B cell (primary cell): ENCODE measurements around the gene DCLK1. TPM values are rescaled to one million over a fixed set of nuclear protein-coding genes. Genes with fewer than 3 reads are reported as not detected.

Experiments used
- ATAC-seq: fragments of 200-7000 bp; cut with Tn5 transposase; one replicate; pipeline ENCODE4 v1.10.0; 2021; ENCODE audit warnings: low read depth, mild to moderate bottlenecking, moderate number of reproducible peaks, moderate library complexity
- CTCF ChIA-PET: fragments of 350-600 bp; sonication (Branson Sonifier 250); formaldehyde crosslinking; loops from one replicate; lab custom pipeline; 2021; ENCODE audit warnings: antibody characterized with exemption, inconsistent platforms; lab: Charles Lee
- POLR2A ChIA-PET: fragments of 350-600 bp; sonication (Branson Sonifier 250); formaldehyde crosslinking; loops from one replicate; lab custom pipeline; 2021; ENCODE audit warnings: antibody characterized with exemption; lab: Charles Lee
- DNase-seq: peaks from one replicate; pipeline ENCODE4 v3.0.0; 2013
- H2AFZ ChIP-seq: 2 replicates; pipeline ENCODE4 v1.6.1; 2012; ENCODE audit warnings: mild to moderate bottlenecking, low read depth, low read length; ENCODE audit not compliant: insufficient read depth, poor library complexity, severe bottlenecking
- H3K27ac ChIP-seq, 2 donors: 1 replicate in 1 of 2; 2 replicates in 1 of 2; pipeline ENCODE4 v1.5.1; 2012 to 2013; ENCODE audit warnings: low read length in 2 of 2, mild to moderate bottlenecking in 2 of 2, moderate library complexity in 1 of 2
- H3K27me3 ChIP-seq, 4 experiments: fragments of 200-600 bp in 1 of 4; sonication (generic) in 1 of 4; replicated peaks in 1 of 4; 1 replicate in 2 of 4; 2 replicates in 2 of 4; pipeline versions ENCODE4 v1.6.1 to v1.7.0; 2013 to 2016; ENCODE audit warnings: low read length in 3 of 4, mild to moderate bottlenecking in 2 of 4, mixed read lengths in 1 of 4, moderate library complexity in 1 of 4; ENCODE audit not compliant: insufficient read depth in 4 of 4, control insufficient read depth in 3 of 4; ENCODE audit errors: control extremely low read depth in 1 of 4
- H3K36me3 ChIP-seq, 2 experiments: replicated peaks in 1 of 2; 1 replicate in 1 of 2; 2 replicates in 1 of 2; pipeline versions ENCODE4 v1.6.1 to v1.7.1; 2013; ENCODE audit warnings: low read length in 1 of 2; ENCODE audit not compliant: insufficient read depth in 2 of 2, control insufficient read depth in 1 of 2; ENCODE audit errors: control extremely low read depth in 1 of 2, extremely low read depth in 1 of 2
- H3K4me1 ChIP-seq, 2 donors: fragments of 200-600 bp in 1 of 2; sonication (generic) in 1 of 2; 1 replicate in 1 of 2; 2 replicates in 1 of 2; pipeline versions ENCODE4 v1.5.1 to v1.6.1; 2013 to 2017; ENCODE audit warnings: low read length in 2 of 2; ENCODE audit not compliant: control insufficient read depth in 2 of 2, insufficient read depth in 2 of 2
- H3K4me2 ChIP-seq: replicated peaks from 2 replicates; pipeline ENCODE3; 2012; ENCODE audit warnings: mild to moderate bottlenecking, low read depth, low read length; ENCODE audit not compliant: poor library complexity, severe bottlenecking
- H3K4me3 ChIP-seq, 5 experiments: fragments of 200-600 bp in 1 of 5; sonication (generic) in 1 of 5; 1 replicate in 3 of 5; 2 replicates in 2 of 5; pipeline versions ENCODE4 v1.5.1 to v1.7.0; 2011 to 2016; ENCODE audit warnings: low read length in 4 of 5, mild to moderate bottlenecking in 4 of 5, low read depth in 2 of 5, control low read depth in 1 of 5, moderate library complexity in 1 of 5; ENCODE audit not compliant: insufficient read depth in 1 of 5; ENCODE audit errors: control extremely low read depth in 1 of 5, extremely low read depth in 1 of 5
- H3K79me2 ChIP-seq: fragments of 200-600 bp; sonication (generic); one replicate; pipeline ENCODE4 v1.6.0; 2016; ENCODE audit warnings: low read length; ENCODE audit not compliant: control insufficient read depth, insufficient read depth
- H3K9ac ChIP-seq: fragments of 200-600 bp; sonication (generic); 2 replicates; pipeline ENCODE4 v1.6.1; 2017; ENCODE audit warnings: mild to moderate bottlenecking, low read length, moderate library complexity
- H3K9me3 ChIP-seq, 3 donors: one replicate each; pipeline versions ENCODE4 v1.6.1 to v1.7.1; 2013; ENCODE audit warnings: low read length in 2 of 3; ENCODE audit not compliant: control insufficient read depth in 2 of 3, insufficient read depth in 1 of 3; ENCODE audit errors: control extremely low read depth in 1 of 3
- H4K20me1 ChIP-seq: 2 replicates; pipeline ENCODE4 v1.6.0; 2012; ENCODE audit warnings: mild to moderate bottlenecking, low read length; ENCODE audit not compliant: insufficient read depth, control insufficient read depth, poor library complexity, severe bottlenecking
- H3K27ac Mint-ChIP-seq: one replicate; pipeline ENCODE4 v1.8.0; 2021; ENCODE audit warnings: mixed read lengths
- H3K27me3 Mint-ChIP-seq: one replicate; pipeline ENCODE4 v1.8.0; 2021; ENCODE audit warnings: mixed read lengths
- H3K4me1 Mint-ChIP-seq: one replicate; pipeline ENCODE4 v1.8.0; 2021; ENCODE audit warnings: mixed read lengths
- H3K4me3 Mint-ChIP-seq: one replicate; pipeline ENCODE4 v1.8.0; 2021; ENCODE audit warnings: mixed read lengths
- H3K9me3 Mint-ChIP-seq: one replicate; pipeline ENCODE4 v1.8.0; 2022; ENCODE audit warnings: mixed read lengths; ENCODE audit not compliant: insufficient read depth
- CTCF ChIP-seq: fragments of 200-600 bp; IDR thresholded peaks from one replicate; pipeline ENCODE4 v1.8.0; 2022; ENCODE audit warnings: antibody characterized with exemption, mild to moderate bottlenecking
- EZH2 ChIP-seq: IDR thresholded peaks from 2 replicates; pipeline ENCODE4 v1.6.1; 2012; ENCODE audit warnings: borderline replicate concordance, low read depth, mild to moderate bottlenecking, moderate library complexity, low read length; ENCODE audit not compliant: insufficient read depth, poor library complexity, severe bottlenecking
- whole genome bisulfite sequencing: methylation state at CpG from one replicate; pipeline ENCODE4 v1.1.5; 2013; ENCODE audit warnings: missing lambda C conversion rate; ENCODE audit not compliant: insufficient coverage; 5-methylcytosine and 5-hydroxymethylcytosine counted together
- intact Hi-C: fragments of 100-400 bp; cut with micrococcal nuclease; formaldehyde crosslinking; loops from one replicate; pipeline ENCODE4 v1.10.0; 2022
- polyA plus RNA-seq: library from polyadenylated mRNA; depleted of rRNA; stranded (reverse); fragments of >200 nt; gene quantifications from 2 replicates; pipeline ENCODE4 v1.2.3, GENCODE V29; 2012
- total RNA-seq, 2 donors: library from RNA; stranded (reverse); fragments of 120-200 nt in 1 of 2; gene quantifications; 1 replicate in 1 of 2; 2 replicates in 1 of 2; pipeline versions ENCODE4 v1.2.3 to v1.2.4, GENCODE V29; 2013 to 2022

The DCLK1 gene
- total and polyA plus RNA-seq, 2 donors (not counting 1 experiment from before 2014, with no cell fraction given), result not detected

GRCh38 chr13:35736876-35737275, 394.3 kb downstream of the DCLK1 start:
- Histone ChIP-seq H3K27me3 (no peaks in the 10 kb centered on the region), H3K4me3 (no peak overlapping the region), H3K9ac (no peak overlapping the region), H3K4me1 (no peaks in the 10 kb centered on the region), H3K27ac (no peak overlapping the region), H3K9me3 (peaks cover 0 to 7% (median 0%) of the 10 kb centered on the region in 3 donors), H3K36me3 (no peaks in the 10 kb centered on the region), H3K4me2 (no peak overlapping the region), H2AFZ (no peak overlapping the region), H4K20me1 (no peaks in the 10 kb centered on the region), H3K79me2 (no peaks in the 10 kb centered on the region)
- WGBS, result 40% methylated on average over 2 of the region's 2 CpGs
- H3K4me1 Mint-ChIP-seq, result no peaks in the 10 kb centered on the region
- DNase-seq (no peak), ATAC-seq (no peak)
- intact Hi-C loops, result no loop called here
- no peaks in the 10 kb centered on the region for H3K27me3 Mint-ChIP-seq
- POLR2A ChIA-PET, result no interaction called here
- no peak overlapping the region for H3K4me3 Mint-ChIP-seq
- TF ChIP-seq CTCF (no peak), EZH2 (no peak)
- H3K27ac Mint-ChIP-seq, result no peak overlapping the region
- peaks cover 4% of the 10 kb centered on the region for H3K9me3 Mint-ChIP-seq
- CTCF ChIA-PET, result no interaction called here

GRCh38 chr13:35733827-35734226, 397.4 kb downstream of the DCLK1 start:
- no peak overlapping the region for H3K4me3 ChIP-seq
- peaks cover 0 to 4% (median 0%) of the 10 kb centered on the region in 3 donors for H3K9me3 ChIP-seq
- H3K4me1 ChIP-seq, result no peaks in the 10 kb centered on the region
- no peaks in the 10 kb centered on the region for H3K27me3 ChIP-seq
- Mint-ChIP-seq H3K4me3 (no peak overlapping the region), H3K9me3 (no peaks in the 10 kb centered on the region), H3K4me1 (no peaks in the 10 kb centered on the region), H3K27me3 (peaks cover under 1% of the 10 kb centered on the region), H3K27ac (no peak overlapping the region)
- no peak overlapping the region for H2AFZ ChIP-seq
- ChIA-PET CTCF (no interaction called here), POLR2A (no interaction called here)
- intact Hi-C loops, result no loop called here
- no peak overlapping the region for H3K9ac ChIP-seq
- no peaks in the 10 kb centered on the region for H3K79me2 ChIP-seq
- no peak overlapping the region for H3K27ac ChIP-seq
- 93% methylated on average over 3 of the region's 4 CpGs for WGBS
- no peak for DNase-seq
- no peak for ATAC-seq
- no peak for TF ChIP-seq CTCF
- no peak for TF ChIP-seq EZH2
- H3K4me2 ChIP-seq, result no peak overlapping the region
- no peaks in the 10 kb centered on the region for H3K36me3 ChIP-seq
- H4K20me1 ChIP-seq, result no peaks in the 10 kb centered on the region
